Amniotic epithelial cell (primary cell): ENCODE data around the gene CRIP1.

ENCODE experiments used
- DNase-seq: peaks from one replicate; pipeline ENCODE4 v3.0.0-alpha.2; 2010; ENCODE audit warnings: low read depth

CRIP1 gene

DNA sequence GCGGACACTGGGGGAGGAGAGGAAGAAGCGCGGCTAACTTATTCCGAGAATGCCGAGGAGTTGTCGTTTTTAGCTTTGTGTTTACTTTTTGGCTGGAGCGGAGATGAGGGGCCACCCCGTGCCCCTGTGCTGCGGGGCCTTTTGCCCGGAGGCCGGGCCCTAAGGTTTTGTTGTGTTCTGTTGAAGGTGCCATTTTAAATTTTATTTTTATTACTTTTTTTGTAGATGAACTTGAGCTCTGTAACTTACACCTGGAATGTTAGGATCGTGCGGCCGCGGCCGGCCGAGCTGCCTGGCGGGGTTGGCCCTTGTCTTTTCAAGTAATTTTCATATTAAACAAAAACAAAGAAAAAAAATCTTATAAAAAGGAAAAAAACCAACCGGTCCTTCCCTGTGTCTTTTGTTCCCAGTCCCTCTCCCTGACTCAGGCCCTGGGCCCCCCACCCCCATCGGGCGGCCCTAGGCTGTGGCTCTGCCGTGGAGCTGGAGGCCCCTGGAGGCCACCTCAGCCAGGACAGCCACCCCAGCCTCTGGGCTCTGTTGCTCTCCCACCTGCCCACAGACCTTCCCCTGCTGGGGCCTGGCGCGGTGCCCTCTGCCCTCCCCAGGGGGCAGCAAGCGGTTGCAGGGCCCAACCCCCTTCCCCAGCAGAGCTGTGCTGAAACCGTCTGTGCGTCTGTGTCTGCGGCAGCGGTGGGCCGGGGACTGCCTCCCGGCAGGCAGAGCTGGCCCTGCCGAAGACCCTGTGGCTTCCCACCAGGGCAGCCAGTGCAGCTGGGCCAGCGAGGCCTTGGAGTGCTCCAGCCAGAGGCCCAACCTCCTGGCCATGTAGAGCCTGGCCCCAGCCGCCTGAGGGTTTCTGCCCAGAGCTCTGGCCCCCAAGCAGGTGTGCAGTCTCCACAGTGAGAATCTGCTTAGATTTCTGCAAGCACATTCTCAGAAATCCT is 16.1 kb upstream of the CRIP1 start:
- DNase-seq = no peak

DNA sequence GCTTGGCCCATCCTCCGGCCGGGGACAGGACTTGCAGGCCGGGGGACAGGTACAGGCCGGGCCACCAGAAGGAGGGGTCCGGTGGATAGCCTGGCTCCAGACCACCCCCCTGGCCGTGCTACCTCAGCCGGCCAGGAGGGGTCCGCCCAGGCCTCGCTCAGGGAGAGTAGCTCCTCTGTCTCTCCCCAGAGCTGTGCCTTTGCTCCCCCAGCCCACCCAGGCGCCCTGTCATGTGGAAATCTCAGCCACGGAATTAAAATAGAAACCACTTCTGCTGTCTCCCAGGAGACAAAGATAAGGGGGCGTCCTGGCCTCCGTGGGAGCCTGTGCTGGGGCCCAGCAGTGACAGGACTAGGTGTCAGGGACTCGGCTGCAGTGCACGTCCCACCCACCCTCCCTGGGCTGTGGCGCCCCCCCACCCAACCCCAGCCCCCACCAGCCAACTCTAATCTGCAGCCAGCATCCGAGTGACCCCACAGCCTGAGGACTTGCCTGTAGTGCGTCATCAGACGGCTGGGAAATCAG is 15.3 kb upstream of the CRIP1 start:
- DNase-seq = peak; percentile 18

DNA sequence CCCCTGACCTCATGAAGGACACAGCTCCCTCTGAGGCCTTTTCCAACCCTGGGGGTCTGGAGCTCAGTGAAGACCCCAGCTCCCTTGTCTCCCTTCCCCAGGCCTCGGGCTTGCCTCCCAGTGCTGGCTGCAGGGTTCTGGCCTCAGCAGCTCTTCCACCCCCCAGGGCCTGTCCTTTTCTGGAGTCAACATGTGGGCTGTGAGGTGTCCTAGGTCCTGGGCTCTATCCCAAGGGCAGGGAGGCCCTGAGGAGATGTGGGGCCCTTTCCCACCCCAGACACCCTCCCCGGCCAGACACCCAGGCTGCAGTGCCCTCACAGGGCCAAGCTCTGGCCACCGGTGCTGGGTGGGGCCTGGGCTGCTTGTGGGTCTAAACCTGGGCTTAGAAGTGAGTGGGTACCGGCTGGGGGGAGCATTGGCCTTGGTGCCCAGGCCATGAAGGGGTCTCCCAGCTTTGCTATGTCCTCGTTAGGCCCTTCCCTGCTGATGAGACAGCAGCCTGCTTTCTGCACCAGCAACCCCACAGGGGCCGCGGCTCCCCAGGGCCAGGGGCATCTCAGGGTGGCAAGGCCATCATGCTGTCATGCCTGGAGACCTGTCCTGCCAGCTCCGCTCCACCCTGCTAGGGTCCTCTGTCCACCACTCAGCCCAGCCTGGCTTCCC is 14.7 kb upstream of the CRIP1 start:
- DNase-seq = peak; percentile 8

DNA sequence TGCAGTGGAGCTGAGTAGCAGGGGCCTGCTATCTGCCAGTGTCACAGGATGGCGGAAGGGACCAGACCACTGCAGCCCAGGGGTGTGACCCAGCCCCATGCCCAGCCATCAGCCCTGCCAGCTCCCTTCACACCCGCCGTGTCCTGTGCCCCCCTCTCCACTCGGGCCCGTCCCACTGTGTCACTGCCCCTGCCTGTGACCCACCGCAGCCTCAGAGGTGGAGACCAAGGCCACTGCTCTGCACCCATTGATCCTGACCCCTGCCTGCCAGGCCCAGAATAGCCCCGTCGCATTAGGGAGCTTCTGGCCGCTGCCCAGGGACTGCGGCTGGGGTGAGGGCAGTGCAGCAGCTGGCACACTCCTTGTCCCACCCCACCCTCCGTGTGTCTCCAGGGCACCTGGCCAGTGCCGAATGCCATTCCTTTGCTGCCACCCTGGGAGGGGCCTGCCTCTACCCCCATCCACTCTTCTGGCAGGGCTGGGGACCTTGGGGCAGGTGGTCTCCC is 14.1 kb upstream of the CRIP1 start:
- DNase-seq = no peak

DNA sequence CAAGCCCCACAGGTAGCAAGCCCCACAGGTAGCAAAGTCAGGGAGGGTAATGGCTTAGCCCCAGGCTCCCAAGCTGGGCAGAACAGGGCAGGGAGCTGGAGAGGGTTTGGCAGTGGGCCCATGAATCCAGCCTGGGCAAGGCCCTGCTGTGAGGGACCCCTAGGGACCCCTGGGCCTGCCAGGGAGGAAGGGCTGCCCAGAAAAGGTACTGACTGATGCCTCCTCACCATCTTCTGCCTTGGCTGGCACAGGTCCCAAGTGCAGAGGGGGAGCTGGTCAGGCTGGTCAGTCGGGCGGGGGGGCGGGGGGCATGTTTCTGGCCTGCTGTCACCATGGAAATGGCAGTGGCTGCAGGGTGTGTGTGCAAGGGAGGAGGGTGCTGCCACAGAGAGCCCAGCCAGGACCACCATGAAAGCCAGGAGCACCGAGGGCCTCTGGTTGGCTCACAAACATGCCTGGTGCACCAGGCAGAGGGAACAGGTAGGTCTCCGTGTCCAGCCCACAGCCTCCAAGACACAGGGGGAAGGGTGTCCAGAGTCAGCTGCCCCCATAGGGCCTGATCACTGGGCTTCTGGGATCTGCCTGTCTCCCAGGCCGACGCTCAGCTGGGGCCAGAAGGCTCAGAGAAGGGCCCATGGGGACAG is 13.5 kb upstream of the CRIP1 start:
- no peak for DNase-seq

DNA sequence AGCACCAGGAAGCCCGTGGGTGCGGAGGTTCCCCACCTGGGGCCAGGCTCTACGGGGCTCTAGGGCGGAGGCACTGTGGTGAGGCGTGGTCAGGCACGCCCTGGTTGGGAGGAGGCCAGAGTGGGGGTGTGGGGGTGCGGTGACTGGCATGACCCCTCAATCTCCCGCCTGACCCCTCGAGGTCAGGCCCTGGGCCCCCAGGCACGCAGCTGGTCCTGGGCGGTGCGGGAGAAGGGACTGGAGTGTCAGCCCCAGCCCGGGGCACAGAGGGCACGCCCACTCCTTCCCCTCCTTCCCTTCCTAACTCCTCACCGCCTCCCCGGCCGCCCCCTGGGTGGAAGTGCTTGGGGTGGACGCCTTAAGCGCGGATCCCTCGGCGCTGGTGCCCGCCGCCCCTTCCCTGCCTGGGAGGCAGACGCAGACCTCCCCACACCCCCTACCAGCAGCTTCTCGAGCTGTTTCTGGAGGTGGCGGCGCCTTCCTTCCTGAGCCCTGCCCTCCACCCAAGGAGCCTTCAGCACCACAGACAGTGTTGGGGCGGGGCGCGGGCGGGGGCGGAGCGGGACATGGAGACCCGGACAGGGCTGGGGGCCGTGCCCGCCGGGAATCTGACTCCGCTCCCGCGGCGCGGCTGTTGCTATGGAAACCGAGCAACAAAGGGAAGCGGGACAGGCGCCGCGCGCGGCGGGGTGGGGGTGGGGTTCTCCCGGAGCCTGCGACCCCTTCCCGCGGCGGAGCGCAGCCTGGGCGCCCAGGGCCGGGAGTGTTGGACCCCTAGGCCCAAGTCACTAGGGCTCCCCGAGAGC is 12.8 kb upstream of the CRIP1 start:
- peak; percentile 73 for DNase-seq

DNA sequence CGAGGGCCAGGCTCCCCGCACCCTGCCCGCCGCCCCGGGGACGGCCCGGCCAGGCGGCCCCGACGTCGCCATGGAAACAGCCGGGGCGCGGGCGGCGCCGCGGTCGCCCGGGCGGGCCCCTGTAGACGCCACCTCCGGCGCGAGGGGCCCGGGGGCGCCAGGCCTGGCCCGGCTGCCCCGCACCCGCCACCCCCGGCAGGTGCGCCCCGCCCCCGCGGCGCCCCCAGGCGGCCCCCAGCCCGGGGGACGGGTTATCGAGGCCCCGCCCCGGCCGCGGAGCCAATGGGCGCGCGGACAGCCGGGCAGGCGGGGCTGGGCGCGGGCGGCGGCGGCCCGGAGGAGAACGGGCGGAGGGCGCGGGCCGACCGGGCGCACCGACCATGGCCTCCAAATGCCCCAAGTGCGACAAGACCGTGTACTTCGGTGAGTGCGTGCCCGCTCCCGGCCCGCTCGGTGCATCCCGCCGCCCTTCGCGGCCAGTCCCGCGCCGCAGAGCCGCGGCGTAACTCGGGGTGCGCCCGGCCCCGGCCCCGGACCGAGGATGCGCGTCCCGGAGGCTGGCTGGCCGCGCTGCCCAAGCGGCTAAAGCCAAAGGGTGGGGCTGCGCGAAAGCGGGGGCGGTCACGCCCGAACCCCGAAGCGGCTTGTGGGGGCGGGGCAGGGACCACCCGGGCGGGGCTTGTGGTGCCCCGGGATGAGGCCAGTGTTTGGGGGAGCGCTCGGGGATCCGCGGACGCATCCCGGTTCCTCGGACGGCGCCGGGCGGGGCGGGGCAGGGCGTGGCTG is 12.0 kb upstream of the CRIP1 start, which contains the start of gene CRIP2:
CRIP2 (plus strand) TSS at position 339 of the 786 bp plus-strand sequence; CDS start at position 381, 42 bp downstream.
- DNase-seq = no peak

DNA sequence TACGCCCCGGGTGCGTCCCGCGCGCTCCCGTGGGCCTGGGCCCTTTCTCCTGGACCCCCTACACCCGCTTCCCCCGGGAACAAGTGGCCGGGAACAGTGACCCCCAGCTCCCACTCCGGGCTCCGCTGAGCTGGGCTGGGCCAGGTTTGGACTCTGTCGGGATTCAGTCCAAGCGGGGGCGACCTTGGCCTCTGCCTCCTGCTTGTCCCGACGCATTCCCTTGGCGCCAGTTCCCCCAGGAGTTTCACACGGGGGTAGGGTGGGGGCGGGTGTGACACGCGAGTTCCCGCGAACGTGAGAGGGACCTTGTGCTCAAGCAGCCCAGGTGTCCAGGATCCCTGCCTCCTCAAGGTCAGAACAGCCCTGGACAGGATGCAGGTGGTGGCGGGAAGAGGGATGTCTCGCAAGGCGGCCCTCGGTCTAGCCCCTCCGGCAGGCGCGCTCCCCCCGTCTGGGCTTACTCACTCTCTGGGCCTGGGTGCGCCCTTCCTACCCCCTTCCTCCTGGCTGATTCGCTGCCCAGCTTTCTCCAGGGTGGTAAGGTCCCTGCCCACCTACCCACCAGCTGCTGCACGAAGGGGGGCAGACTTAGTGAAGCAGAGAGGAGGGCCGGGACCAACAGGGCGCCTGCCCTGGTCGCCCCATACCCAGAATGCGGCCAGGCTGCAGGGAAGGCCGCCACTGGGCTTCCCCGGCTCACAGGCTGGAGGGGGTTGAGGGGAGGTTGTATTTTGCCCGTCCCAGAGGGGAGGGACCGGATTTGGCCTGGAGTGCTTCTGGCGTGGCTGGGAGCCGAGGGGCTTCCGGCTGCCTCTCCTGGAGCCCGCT is 11.2 kb upstream of the CRIP1 start:
- DNase-seq = no peak

DNA sequence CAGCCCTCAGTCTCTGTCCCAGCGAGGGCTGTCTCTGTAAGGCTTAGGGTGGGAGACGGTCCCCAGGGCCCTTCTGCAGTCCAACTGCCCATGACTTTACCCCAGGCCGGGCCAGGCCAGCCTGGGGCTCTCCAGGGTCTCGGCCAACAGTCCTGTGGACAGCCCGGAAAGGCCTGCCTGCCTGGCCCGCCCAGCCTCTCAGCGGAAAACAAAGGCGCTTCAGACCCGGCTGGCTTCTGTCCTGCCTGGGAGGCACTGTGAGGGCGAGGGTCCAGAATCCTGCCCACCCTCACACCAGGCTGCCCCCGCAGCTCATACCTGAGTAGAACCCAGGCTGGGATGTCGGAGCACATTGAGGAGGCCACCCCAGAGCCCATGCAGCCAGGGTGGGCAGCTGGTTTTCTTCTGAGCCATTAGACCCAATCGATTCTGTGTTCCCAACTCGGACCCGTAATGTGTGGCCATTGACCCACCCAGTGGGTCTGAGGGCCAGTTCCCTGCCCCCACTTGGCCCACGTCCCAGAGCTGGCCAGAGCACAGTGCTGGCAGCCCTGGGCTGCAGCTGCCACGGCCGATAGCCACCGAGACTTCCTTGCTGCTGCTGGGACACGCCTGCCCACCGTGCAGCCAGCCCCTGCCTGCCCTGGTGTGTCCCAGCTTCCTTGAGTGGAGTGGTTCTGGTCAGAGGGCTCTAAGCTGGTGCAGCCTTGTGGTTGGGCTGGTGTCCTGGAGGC is 10.4 kb upstream of the CRIP1 start:
- DNase-seq = no peak

DNA sequence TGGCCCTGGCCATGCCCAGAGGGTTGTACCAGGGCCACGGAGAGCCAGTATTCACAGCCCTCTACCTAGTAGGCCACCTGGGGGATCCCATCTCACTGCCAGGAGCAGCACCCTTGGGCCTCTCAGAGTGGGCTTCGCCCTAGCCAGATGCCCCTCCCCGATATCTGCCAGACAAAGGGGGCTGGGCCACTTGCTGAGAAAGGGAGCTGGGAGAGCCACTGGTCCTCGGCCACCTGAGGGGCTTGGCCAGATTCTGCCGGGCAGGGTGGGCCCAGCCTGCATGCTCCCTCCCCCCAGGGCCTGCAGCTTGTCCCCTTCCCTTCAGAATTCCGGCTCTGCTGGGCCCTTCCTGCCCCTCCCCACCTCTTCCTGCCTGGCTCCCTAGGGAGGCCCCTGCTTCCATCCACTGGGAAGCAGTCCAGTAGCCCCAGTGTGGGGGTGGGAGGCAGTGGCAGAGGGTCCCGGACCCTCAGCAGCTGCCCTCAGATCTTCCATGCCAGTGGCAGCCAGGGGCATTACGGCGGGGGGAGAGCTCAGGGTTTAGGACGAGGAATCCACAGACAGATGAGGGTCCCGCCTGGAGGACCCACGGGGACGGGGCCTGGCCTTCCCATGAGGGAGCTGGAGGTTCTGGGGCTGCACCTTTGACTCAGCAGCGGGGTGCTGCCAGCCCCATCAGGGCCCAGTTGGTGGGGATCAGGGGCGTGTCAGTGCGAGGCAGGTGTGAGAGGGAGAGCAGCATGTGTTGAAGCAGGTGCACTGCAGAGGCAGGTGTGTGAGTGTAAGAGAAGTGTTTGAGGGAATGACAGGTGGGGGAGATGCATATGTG is 9.6 kb upstream of the CRIP1 start:
- DNase-seq = no peak

DNA sequence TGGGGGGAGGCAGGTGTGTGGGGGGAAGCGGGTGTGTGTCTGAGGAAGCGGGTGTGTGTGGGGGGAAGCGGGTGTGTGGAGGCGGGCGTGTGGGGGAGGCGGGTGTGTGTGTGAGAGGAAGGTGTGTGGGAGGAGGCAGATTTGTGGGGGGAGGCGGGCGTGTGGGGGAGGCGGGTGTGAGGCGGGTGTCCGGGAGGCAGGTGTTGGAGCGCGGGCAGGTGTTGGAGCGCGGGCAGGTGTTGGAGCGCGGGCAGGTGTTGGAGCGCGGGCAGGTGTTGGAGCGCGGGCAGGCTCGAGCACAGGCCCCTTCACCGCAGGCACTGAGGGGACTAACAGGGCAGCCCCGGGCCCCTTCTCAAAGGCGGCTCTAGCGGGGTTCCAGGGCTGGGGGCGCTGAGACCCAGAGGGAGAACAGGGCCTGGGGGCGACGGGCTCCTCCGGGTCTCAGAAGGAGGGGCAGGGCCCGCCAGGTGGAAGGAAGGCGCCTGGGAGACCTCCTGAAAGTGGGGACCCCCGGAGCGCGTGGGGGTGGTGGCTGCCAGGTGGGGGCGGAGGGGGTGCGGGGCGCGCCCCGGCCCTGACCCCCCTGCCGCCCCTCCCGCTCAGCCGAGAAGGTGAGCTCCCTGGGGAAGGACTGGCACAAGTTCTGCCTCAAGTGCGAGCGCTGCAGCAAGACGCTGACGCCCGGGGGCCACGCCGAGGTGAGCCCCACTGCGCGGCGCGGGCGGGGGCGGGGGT is 8.9 kb upstream of the CRIP1 start:
- no peak for DNase-seq

DNA sequence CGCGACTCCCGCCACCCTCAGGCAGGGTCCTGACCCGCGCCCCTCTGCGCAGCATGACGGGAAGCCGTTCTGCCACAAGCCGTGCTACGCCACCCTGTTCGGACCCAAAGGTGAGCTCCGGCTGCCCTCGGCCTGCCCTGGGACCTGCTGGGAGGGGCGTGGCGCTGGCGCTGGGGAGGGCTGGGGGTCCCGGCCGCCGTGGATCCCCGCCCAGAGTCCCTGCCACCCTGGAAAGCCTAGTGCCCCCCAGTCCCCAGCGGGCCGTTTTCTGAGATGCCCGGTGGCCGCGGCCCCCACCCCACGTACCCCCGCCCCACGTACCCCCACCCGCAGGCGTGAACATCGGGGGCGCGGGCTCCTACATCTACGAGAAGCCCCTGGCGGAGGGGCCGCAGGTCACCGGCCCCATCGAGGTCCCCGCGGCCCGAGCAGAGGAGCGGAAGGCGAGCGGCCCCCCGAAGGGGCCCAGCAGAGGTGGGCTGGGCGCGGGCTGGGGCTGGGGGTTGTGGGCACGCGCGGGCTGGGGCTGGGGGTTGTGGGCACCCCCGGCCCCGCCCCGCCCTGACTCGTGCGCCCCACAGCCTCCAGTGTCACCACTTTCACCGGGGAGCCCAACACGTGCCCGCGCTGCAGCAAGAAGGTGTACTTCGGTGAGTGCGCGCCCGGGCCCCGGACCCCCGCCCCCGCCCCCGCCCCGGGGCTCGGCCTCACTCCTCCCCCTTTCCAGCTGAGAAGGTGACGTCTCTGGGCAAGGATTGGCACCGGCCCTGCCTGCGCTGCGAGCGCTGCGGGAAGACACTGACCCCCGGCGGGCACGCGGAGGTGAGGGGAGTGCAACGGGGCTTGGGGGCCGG is 8.1 kb upstream of the CRIP1 start:
- no peak for DNase-seq

DNA sequence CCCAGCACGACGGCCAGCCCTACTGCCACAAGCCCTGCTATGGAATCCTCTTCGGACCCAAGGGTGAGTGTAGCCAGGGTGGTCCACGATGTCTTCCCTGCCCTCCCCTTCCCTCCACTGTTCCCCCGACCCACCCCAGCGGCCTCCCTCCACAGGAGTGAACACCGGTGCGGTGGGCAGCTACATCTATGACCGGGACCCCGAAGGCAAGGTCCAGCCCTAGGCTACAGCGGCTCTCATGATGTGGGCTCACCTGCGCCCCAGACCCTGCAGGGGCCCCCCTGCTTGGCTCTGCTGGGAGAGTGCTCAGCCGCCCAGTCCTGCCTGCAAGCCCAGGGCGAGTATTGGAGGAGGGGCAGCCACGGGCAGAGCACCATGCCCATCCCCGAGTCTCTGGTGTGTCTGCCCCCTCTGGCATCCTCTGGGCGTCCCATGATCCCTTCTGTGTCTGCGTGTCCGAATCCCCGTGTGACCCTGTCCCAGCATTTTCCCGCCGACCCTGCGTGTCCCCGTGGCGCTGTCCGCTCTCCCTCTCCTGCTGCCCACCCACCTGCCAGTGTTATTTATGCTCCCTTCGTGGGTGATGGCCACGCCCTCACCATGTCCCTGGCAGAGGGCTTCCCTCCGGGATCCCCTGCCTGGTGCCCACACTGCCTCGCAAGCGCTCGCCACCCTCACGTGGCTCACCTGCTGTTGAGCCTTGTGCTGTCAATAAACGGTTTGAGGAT is 7.1 kb upstream of the CRIP1 start:
- no peak for DNase-seq

DNA sequence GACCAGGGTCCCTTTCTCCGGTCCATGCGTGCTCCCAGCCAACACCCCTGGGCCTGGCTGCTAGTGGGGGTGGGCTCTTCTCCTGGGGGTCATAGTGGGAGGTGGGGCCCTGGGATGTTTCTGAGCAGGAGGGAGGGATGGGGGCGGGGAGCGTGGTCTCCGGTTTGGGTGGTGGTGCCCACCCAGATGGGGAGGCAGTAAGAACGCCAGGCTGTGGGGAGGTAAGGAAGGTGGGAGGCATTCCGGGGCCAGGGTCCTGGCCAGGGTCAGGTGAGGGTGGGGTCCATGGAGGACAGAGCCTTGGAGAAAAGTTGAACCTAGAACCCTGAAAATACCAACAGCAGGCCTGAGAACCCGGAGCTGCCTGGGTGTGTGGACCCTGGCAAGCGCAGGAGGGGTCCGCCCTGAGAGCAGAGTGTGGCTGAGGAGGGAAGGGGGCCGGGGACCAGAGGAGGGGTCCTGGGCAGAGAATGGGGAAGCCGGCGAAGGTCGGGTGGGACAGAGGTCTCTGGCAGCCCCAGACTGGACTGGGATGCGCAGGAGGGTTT is 6.4 kb upstream of the CRIP1 start:
- no peak for DNase-seq
